HG03039 (cell line): ENCODE measurements around the gene KRT17.
"Not testable (repeated sequence)": the region's sequence is repeated elsewhere in the genome, so short reads cannot be mapped to it uniquely, and the experiment has no call there.

Experiments
- ATAC-seq: cut with Tn5 transposase; IDR thresholded peaks from one replicate; pipeline ENCODE4 v1.9.1; 2021; ENCODE audit warnings: mild to moderate bottlenecking, moderate library complexity; ENCODE audit not compliant: unreplicated experiment

KRT17 gene

GRCh38 chr17:41654678-41655607 is 30.6 kb upstream of the KRT17 start:
- no peak for ATAC-seq

- no peak for ATAC-seq
Measured at GRCh38 chr17:41653892-41654677, 29.7 kb upstream of the KRT17 start.

- no peak for ATAC-seq
Measured at GRCh38 chr17:41653421-41653820, 29.0 kb upstream of the KRT17 start.

- ATAC-seq, result no peak
Measured at GRCh38 chr17:41652461-41652970, 28.1 kb upstream of the KRT17 start.

GRCh38 chr17:41651625-41652460 is 27.5 kb upstream of the KRT17 start:
- no peak for ATAC-seq

GRCh38 chr17:41650794-41651624 is 26.6 kb upstream of the KRT17 start:
- no peak for ATAC-seq

- ATAC-seq, result no peak
Measured at GRCh38 chr17:41649923-41650519, 25.6 kb upstream of the KRT17 start.

- ATAC-seq, result no peak
Measured at GRCh38 chr17:41648411-41649195, 24.2 kb upstream of the KRT17 start.

GRCh38 chr17:41647940-41648410 is 23.6 kb upstream of the KRT17 start:
- ATAC-seq, result no peak

GRCh38 chr17:41647038-41647813 is 22.9 kb upstream of the KRT17 start:
- ATAC-seq, result no peak

GRCh38 chr17:41642252-41643156 is 18.1 kb upstream of the KRT17 start:
- no peak for ATAC-seq

- ATAC-seq, result not testable (repeated sequence)
Measured at GRCh38 chr17:41640596-41640995, 16.2 kb upstream of the KRT17 start.

- no peak for ATAC-seq
Measured at GRCh38 chr17:41639492-41640473, 15.4 kb upstream of the KRT17 start.

GRCh38 chr17:41638941-41639340 is 14.6 kb upstream of the KRT17 start:
- ATAC-seq, result no peak

- ATAC-seq, result no peak
Measured at GRCh38 chr17:41638194-41638593, 13.8 kb upstream of the KRT17 start.

- no peak for ATAC-seq
Measured at GRCh38 chr17:41636652-41637051, 12.3 kb upstream of the KRT17 start.
